HepG2 (cell line): ENCODE results near the gene TXLNA. TPM values are rescaled to one million over a fixed set of nuclear protein-coding genes. Genes with fewer than 3 reads are reported as not detected.

Experiments used
- HMGXB4 ChIP-seq, 2 experiments: sonication (generic) in 1 of 2; formaldehyde crosslinking in 1 of 2; IDR thresholded peaks; 2 replicates each; pipeline versions ENCODE4 v1.4.0 to v1.6.1; 2018 to 2020; ENCODE audit warnings: missing genetic modification reagents in 2 of 2, borderline replicate concordance in 1 of 2, low read depth in 1 of 2, mild to moderate bottlenecking in 1 of 2, missing biosample characterization in 1 of 2
- ISX ChIP-seq: sonication (generic); formaldehyde crosslinking; conservative IDR thresholded peaks from 2 replicates; pipeline ENCODE4 v1.5.0; 2020; ENCODE audit warnings: missing genetic modification reagents
- KDM5B ChIP-seq: sonication (generic); formaldehyde crosslinking; IDR thresholded peaks from 2 replicates; pipeline ENCODE4 v1.4.0; 2020; ENCODE audit warnings: missing genetic modification reagents, mild to moderate bottlenecking, borderline replicate concordance
- RFXAP ChIP-seq: sonication (generic); formaldehyde crosslinking; IDR thresholded peaks from 2 replicates; pipeline ENCODE4 v1.4.0; 2020; ENCODE audit warnings: missing genetic modification reagents, borderline replicate concordance
- SRY ChIP-seq: sonication (generic); formaldehyde crosslinking; IDR thresholded peaks from 2 replicates; pipeline ENCODE4 v1.8.0; 2022; ENCODE audit warnings: mild to moderate bottlenecking, missing genetic modification reagents
- TEAD2 ChIP-seq: sonication (generic); formaldehyde crosslinking; IDR thresholded peaks from 2 replicates; pipeline ENCODE4 v1.9.0; 2021; ENCODE audit warnings: missing genetic modification reagents
- ZNF547 ChIP-seq: sonication (generic); formaldehyde crosslinking; IDR thresholded peaks from 2 replicates; pipeline ENCODE4 v1.5.1; 2020; ENCODE audit warnings: mild to moderate bottlenecking, missing genetic modification reagents
- ZNF552 ChIP-seq: sonication (generic); formaldehyde crosslinking; IDR thresholded peaks from 2 replicates; pipeline ENCODE4 v1.9.0; 2022; ENCODE audit warnings: missing genetic modification reagents, mild to moderate bottlenecking, borderline replicate concordance
- polyA plus RNA-seq, 8 experiments: library from polyadenylated mRNA; depleted of rRNA in 3 of 8; stranded (reverse) in 7 of 8; unstranded in 1 of 8; fragments of >200 nt; fragmentation: Illumina TruSeq in 4 of 8; extraction: Trizol in 4 of 8; gene quantifications; 2 replicates each; pipeline versions ENCODE4 v1.2.1 to v1.2.3, GENCODE V29; 2011 to 2016; ENCODE audit warnings: low read depth in 4 of 8, missing spikeins in 1 of 8, mixed read lengths in 1 of 8; ENCODE audit not compliant: insufficient read depth in 1 of 8
- total RNA-seq, 5 experiments: library from RNA; depleted of rRNA; stranded (reverse); fragments of >200 nt; fragmentation: Illumina TruSeq; extraction: Trizol; gene quantifications; 2 replicates each; pipeline ENCODE4 v1.2.3, GENCODE V29; 2016; ENCODE audit warnings: low read depth in 1 of 5
- TF ChIP-seq, protein P1 (sequence below): sonication (generic); formaldehyde crosslinking; IDR thresholded peaks from 2 replicates; pipeline ENCODE4 v1.9.0; 2021; ENCODE audit warnings: missing genetic modification reagents, mild to moderate bottlenecking, borderline replicate concordance
- TF ChIP-seq, protein P2 (sequence below): sonication (generic); formaldehyde crosslinking; IDR thresholded peaks from 2 replicates; pipeline ENCODE4 v1.4.0; 2020; ENCODE audit warnings: mild to moderate bottlenecking, low read depth, missing genetic modification reagents
- TF ChIP-seq, protein P3 (sequence below): sonication (generic); formaldehyde crosslinking; IDR thresholded peaks from 2 replicates; pipeline ENCODE4 v1.9.0; 2021; ENCODE audit warnings: missing genetic modification reagents, borderline replicate concordance
- TF ChIP-seq, protein P4 (sequence below): sonication (generic); formaldehyde crosslinking; conservative IDR thresholded peaks from 2 replicates; pipeline ENCODE4 v1.4.0; 2020; ENCODE audit warnings: missing genetic modification reagents
- TF ChIP-seq, protein P5 (sequence below): sonication (generic); formaldehyde crosslinking; IDR thresholded peaks from 2 replicates; pipeline ENCODE4; 2020; ENCODE audit warnings: missing genetic modification reagents, mild to moderate bottlenecking, borderline replicate concordance

The TXLNA gene
- total and polyA plus RNA-seq, 2 of the 13 experiments (the other 11 are each of a cell fraction or from before 2014, with no cell fraction given): 29.6 to 67.8 TPM

- TF ChIP-seq ZNF547 (CRISPR knock-in tag): peak; percentile 56; the same call in 1 of the 2 replicates
- TF ChIP-seq, protein P1, sequence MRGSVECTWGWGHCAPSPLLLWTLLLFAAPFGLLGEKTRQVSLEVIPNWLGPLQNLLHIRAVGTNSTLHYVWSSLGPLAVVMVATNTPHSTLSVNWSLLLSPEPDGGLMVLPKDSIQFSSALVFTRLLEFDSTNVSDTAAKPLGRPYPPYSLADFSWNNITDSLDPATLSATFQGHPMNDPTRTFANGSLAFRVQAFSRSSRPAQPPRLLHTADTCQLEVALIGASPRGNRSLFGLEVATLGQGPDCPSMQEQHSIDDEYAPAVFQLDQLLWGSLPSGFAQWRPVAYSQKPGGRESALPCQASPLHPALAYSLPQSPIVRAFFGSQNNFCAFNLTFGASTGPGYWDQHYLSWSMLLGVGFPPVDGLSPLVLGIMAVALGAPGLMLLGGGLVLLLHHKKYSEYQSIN: no peak
- no peak for TF ChIP-seq ISX (CRISPR knock-in tag)
- no peak for TF ChIP-seq RFXAP (CRISPR knock-in tag)
- TF ChIP-seq, protein P2, sequence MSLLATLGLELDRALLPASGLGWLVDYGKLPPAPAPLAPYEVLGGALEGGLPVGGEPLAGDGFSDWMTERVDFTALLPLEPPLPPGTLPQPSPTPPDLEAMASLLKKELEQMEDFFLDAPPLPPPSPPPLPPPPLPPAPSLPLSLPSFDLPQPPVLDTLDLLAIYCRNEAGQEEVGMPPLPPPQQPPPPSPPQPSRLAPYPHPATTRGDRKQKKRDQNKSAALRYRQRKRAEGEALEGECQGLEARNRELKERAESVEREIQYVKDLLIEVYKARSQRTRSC: 0 out of 2 replicates have a peak, but pooled peaks have one; percentile 59
- TF ChIP-seq KDM5B (CRISPR knock-in tag): no peak
- peak in 1 of 2 experiments; percentile 42; a peak in 1 of 4 replicates for TF ChIP-seq HMGXB4 (CRISPR knock-in tag; IDR thresholded peaks at IDR 0.05; ENCODE audit: borderline replicate concordance in 1 of 2, low read depth in 1 of 2)
- TF ChIP-seq, protein P3, sequence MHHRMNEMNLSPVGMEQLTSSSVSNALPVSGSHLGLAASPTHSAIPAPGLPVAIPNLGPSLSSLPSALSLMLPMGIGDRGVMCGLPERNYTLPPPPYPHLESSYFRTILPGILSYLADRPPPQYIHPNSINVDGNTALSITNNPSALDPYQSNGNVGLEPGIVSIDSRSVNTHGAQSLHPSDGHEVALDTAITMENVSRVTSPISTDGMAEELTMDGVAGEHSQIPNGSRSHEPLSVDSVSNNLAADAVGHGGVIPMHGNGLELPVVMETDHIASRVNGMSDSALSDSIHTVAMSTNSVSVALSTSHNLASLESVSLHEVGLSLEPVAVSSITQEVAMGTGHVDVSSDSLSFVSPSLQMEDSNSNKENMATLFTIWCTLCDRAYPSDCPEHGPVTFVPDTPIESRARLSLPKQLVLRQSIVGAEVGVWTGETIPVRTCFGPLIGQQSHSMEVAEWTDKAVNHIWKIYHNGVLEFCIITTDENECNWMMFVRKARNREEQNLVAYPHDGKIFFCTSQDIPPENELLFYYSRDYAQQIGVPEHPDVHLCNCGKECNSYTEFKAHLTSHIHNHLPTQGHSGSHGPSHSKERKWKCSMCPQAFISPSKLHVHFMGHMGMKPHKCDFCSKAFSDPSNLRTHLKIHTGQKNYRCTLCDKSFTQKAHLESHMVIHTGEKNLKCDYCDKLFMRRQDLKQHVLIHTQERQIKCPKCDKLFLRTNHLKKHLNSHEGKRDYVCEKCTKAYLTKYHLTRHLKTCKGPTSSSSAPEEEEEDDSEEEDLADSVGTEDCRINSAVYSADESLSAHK (CRISPR knock-in tag): no peak
- TF ChIP-seq, protein P4, sequence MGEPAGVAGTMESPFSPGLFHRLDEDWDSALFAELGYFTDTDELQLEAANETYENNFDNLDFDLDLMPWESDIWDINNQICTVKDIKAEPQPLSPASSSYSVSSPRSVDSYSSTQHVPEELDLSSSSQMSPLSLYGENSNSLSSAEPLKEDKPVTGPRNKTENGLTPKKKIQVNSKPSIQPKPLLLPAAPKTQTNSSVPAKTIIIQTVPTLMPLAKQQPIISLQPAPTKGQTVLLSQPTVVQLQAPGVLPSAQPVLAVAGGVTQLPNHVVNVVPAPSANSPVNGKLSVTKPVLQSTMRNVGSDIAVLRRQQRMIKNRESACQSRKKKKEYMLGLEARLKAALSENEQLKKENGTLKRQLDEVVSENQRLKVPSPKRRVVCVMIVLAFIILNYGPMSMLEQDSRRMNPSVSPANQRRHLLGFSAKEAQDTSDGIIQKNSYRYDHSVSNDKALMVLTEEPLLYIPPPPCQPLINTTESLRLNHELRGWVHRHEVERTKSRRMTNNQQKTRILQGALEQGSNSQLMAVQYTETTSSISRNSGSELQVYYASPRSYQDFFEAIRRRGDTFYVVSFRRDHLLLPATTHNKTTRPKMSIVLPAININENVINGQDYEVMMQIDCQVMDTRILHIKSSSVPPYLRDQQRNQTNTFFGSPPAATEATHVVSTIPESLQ: no peak
- no peak for TF ChIP-seq TEAD2 (CRISPR knock-in tag)
- no peak; the same call in 1 of the 2 replicates for TF ChIP-seq SRY (CRISPR knock-in tag)
- TF ChIP-seq ZNF552: no peak
- TF ChIP-seq, protein P5, sequence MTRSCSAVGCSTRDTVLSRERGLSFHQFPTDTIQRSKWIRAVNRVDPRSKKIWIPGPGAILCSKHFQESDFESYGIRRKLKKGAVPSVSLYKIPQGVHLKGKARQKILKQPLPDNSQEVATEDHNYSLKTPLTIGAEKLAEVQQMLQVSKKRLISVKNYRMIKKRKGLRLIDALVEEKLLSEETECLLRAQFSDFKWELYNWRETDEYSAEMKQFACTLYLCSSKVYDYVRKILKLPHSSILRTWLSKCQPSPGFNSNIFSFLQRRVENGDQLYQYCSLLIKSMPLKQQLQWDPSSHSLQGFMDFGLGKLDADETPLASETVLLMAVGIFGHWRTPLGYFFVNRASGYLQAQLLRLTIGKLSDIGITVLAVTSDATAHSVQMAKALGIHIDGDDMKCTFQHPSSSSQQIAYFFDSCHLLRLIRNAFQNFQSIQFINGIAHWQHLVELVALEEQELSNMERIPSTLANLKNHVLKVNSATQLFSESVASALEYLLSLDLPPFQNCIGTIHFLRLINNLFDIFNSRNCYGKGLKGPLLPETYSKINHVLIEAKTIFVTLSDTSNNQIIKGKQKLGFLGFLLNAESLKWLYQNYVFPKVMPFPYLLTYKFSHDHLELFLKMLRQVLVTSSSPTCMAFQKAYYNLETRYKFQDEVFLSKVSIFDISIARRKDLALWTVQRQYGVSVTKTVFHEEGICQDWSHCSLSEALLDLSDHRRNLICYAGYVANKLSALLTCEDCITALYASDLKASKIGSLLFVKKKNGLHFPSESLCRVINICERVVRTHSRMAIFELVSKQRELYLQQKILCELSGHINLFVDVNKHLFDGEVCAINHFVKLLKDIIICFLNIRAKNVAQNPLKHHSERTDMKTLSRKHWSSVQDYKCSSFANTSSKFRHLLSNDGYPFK (CRISPR knock-in tag): 0 out of 2 replicates have a peak, but pooled peaks have one; percentile 21
These were observed 20.9 kb downstream of the TXLNA start, which contains the start of gene CCDC28B (continued) for GRCh38 chr1:32200226-32201010.
